ENCODE results near the gene RIN2.

DNA sequence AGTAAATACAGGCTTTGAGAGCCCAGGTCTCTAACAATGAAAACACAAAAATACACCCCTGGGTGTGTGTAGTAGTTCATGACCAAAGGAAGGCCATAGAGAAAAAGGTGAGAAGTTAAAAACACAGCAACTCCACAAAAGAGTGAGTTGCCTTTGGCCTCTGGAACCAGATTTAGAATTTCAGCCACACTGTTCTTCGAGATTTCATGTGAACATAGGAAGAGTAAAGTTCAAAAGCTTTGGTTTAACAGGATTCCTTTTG is 43.5 kb upstream of the RIN2 start:
- no peak for TF ChIP-seq TAF1 (conservative IDR thresholded peaks at IDR 0.05)
- TF ChIP-seq, protein P1, sequence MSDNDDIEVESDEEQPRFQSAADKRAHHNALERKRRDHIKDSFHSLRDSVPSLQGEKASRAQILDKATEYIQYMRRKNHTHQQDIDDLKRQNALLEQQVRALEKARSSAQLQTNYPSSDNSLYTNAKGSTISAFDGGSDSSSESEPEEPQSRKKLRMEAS (IDR thresholded peaks at IDR 0.05) = no peak
- TF ChIP-seq, protein P2, sequence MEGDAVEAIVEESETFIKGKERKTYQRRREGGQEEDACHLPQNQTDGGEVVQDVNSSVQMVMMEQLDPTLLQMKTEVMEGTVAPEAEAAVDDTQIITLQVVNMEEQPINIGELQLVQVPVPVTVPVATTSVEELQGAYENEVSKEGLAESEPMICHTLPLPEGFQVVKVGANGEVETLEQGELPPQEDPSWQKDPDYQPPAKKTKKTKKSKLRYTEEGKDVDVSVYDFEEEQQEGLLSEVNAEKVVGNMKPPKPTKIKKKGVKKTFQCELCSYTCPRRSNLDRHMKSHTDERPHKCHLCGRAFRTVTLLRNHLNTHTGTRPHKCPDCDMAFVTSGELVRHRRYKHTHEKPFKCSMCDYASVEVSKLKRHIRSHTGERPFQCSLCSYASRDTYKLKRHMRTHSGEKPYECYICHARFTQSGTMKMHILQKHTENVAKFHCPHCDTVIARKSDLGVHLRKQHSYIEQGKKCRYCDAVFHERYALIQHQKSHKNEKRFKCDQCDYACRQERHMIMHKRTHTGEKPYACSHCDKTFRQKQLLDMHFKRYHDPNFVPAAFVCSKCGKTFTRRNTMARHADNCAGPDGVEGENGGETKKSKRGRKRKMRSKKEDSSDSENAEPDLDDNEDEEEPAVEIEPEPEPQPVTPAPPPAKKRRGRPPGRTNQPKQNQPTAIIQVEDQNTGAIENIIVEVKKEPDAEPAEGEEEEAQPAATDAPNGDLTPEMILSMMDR (IDR thresholded peaks at IDR 0.05; ENCODE audit: low read depth, low read length, missing input control) = no peak

Data from liver (tissue), 3 donors.